ENCODE results near the gene UBE2S. TPM values are rescaled to one million over a fixed set of nuclear protein-coding genes. Genes with fewer than 3 reads are reported as not detected.
"Not testable (repeated sequence)": the region's sequence is repeated elsewhere in the genome, so short reads cannot be mapped to it uniquely, and the experiment has no call there.

UBE2S gene
- total RNA-seq, 2 experiments from 2014 or later = 267 to 275 TPM

DNA sequence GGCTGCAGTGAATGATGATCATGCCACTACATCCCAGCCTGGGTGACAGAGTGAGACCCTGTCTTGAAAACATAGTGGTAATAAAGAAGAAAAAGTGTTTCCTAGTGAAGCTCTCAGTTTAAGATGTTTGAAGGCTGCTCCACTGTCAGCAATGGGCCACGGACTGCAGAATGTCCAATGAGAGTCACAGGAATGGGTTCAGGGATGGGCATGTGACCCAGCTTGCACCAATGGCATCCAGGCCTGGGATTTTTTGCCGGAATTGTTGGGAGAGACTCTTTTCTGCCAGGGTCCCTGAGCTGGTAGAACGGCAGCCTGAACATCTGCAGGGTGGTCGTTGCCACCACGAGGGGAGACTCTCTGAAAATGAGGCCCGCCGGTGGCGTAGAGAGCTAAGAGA is 29.3 kb upstream of the UBE2S start:
- CTCF ChIA-PET = interaction anchor here (0.6 to 0.7 kb wide), 3 partner anchors 18 to 100 kb away, joined by 3 to 5 read pairs (median 3); no protein-coding TSS in a partner anchor
- no peak overlapping the region for H3K27ac Mint-ChIP-seq
- intact Hi-C loops (cut with micrococcal nuclease) = no loop called here
- peaks cover 53% of the 10 kb centered on the region for H3K27me3 Mint-ChIP-seq
- H3K4me1 Mint-ChIP-seq (ENCODE audit: low read depth) = peaks cover 12% of the 10 kb centered on the region
- no peaks in the 10 kb centered on the region for H3K9me3 Mint-ChIP-seq
- DNase-seq = no peak
- no peak overlapping the region for H3K4me3 Mint-ChIP-seq
- no peaks in the 10 kb centered on the region for H3K36me3 Mint-ChIP-seq
- POLR2A ChIA-PET = no interaction called here

- CTCF ChIA-PET = no interaction called here
- intact Hi-C loops (cut with micrococcal nuclease) = no loop called here
- peaks cover 51% of the 10 kb centered on the region for H3K27me3 Mint-ChIP-seq
- no peaks in the 10 kb centered on the region for H3K9me3 Mint-ChIP-seq
- no peaks in the 10 kb centered on the region for H3K36me3 Mint-ChIP-seq
- no peak overlapping the region for H3K27ac Mint-ChIP-seq
- POLR2A ChIA-PET = no interaction called here
- no peaks in the 10 kb centered on the region for H3K4me1 Mint-ChIP-seq (ENCODE audit: low read depth)
- DNase-seq = no peak
- H3K4me3 Mint-ChIP-seq = no peak overlapping the region
Measured at GRCh38 chr19:55435020-55435419, 27.4 kb upstream of the UBE2S start.

GRCh38 chr19:55434356-55434919 is 26.9 kb upstream of the UBE2S start:
- Mint-ChIP-seq H3K36me3 (no peaks in the 10 kb centered on the region), H3K27ac (no peak overlapping the region), H3K27me3 (peaks cover 48% of the 10 kb centered on the region), H3K4me3 (no peak overlapping the region), H3K4me1 (ENCODE audit: low read depth) (no peaks in the 10 kb centered on the region), H3K9me3 (no peaks in the 10 kb centered on the region)
- no peak for DNase-seq
- ChIA-PET CTCF (no interaction called here), POLR2A (no interaction called here)
- intact Hi-C loops (cut with micrococcal nuclease) = no loop called here

GRCh38 chr19:55433292-55433691 is 25.7 kb upstream of the UBE2S start:
- no peak for DNase-seq
- intact Hi-C loops (cut with micrococcal nuclease) = no loop called here
- Mint-ChIP-seq H3K36me3 (no peaks in the 10 kb centered on the region), H3K4me3 (no peak overlapping the region), H3K9me3 (no peaks in the 10 kb centered on the region), H3K27ac (no peak overlapping the region), H3K4me1 (ENCODE audit: low read depth) (no peaks in the 10 kb centered on the region), H3K27me3 (peaks cover 44% of the 10 kb centered on the region)
- CTCF ChIA-PET = no interaction called here
- POLR2A ChIA-PET = no interaction called here

DNA sequence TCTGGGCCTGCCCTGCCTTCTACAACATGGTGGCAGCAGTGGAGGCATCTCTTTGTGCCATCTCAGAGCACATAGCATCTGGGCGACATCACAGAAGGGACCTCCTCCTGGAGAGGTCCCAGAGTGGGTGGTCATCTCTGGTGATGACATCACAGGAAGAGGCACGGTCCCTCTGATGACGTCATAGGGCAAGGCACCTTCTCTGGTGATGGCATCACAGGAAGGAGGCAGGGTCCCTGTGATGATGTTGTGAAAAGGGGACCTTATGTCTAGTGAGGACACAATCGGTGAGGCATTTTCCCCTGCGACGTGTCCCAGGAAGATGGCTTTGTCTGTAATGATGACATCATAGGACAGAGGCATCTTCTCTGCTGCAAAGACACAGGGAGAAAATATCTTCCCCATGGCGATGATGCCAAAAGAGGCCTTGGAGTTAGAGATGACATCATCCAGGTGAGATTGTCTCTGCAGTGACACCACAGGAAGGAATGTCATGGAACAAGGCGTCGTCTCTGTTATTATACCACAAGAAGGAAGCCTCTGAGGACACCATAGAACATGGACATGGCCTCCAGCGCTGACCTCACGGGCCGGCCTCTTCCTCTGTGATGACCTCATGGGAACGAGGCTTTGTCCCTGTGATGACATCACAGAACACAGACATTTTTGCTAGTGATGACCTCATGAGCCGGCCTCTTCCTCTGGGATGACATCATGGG is 24.8 kb upstream of the UBE2S start:
- POLR2A ChIA-PET = no interaction called here
- intact Hi-C loops (cut with micrococcal nuclease) = no loop called here
- Mint-ChIP-seq H3K9me3 (no peaks in the 10 kb centered on the region), H3K4me1 (ENCODE audit: low read depth) (no peaks in the 10 kb centered on the region), H3K4me3 (no peak overlapping the region), H3K36me3 (no peaks in the 10 kb centered on the region), H3K27ac (no peak overlapping the region), H3K27me3 (peaks cover 39% of the 10 kb centered on the region)
- DNase-seq = no peak
- CTCF ChIA-PET = no interaction called here

DNA sequence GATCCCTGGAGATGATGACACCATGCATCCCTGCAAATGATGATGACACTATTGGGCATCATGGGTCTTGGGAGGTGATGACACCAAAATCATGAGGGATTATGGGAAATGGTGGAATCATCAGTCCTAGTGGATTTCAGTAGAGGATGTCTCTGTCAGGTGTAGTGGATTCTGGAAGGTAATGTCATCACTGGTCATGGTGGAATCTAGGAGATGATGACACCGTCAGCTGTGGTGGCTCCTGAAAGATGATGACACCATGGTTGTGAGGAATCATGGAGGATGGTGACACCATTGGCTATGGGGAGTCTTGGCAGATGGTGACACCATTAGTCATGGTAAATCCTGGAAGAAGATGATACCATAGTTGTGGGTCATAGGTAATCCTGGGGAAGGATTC is 23.6 kb upstream of the UBE2S start:
- CTCF ChIA-PET = no interaction called here
- DNase-seq = no peak
- no peaks in the 10 kb centered on the region for H3K4me1 Mint-ChIP-seq (ENCODE audit: low read depth)
- H3K36me3 Mint-ChIP-seq = no peaks in the 10 kb centered on the region
- no peaks in the 10 kb centered on the region for H3K9me3 Mint-ChIP-seq
- intact Hi-C loops (cut with micrococcal nuclease) = no loop called here
- H3K27ac Mint-ChIP-seq = no peak overlapping the region
- H3K4me3 Mint-ChIP-seq = no peak overlapping the region
- H3K27me3 Mint-ChIP-seq = peaks cover 31% of the 10 kb centered on the region
- POLR2A ChIA-PET = no interaction called here

DNA sequence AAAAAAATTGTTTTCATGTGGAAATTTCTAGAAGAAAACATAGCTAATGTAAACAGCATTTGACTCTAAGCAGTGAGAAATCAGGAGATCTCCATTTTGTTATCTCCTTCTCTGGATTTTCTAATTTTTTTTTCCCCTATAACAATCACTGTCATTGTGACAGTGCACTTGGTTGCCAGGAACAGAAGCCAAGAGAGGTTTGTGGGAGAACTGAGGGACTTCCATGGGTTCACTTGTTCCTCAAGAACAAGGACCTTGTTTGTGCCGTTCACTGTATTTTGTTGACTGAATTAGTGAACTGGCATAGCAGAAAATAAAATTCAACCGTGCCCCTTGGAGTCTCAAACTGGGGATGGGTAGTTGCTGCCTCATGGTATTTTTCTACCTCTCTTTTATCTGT is 18.5 kb upstream of the UBE2S start:
- H3K36me3 Mint-ChIP-seq = no peaks in the 10 kb centered on the region
- intact Hi-C loops (cut with micrococcal nuclease) = no loop called here
- no peak overlapping the region for H3K27ac Mint-ChIP-seq
- H3K27me3 Mint-ChIP-seq = peaks cover 17% of the 10 kb centered on the region
- no peak for DNase-seq
- ChIA-PET POLR2A (no interaction called here), CTCF (interaction anchor here (1.1 kb wide), 1 partner anchor 285 kb away, joined by 3 read pairs; no protein-coding TSS in a partner anchor)
- H3K9me3 Mint-ChIP-seq = no peaks in the 10 kb centered on the region
- H3K4me1 Mint-ChIP-seq (ENCODE audit: low read depth) = peaks cover 8% of the 10 kb centered on the region
- H3K4me3 Mint-ChIP-seq = no peak overlapping the region

DNA sequence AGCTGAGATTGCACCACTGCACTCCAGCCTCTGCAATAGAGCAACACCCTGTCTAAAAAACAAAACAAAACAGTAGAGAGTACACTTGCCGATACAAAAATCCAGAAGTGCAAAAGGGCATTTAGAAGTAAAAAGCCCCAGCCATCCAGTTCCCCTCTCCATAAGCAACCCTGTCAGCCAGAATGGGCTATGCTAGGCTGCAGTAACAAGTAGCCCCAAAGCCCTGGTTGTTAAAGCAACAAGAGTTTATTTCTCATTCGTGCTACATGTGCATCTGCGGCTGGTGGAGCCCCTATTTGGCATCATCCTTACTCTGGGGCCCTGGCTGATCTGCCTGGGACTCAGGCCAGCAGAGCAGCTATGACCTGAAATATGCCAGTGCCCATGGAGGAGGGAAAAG is 16.9 kb upstream of the UBE2S start:
- intact Hi-C loops (cut with micrococcal nuclease) = no loop called here
- ChIA-PET POLR2A (no interaction called here), CTCF (no interaction called here)
- H3K36me3 Mint-ChIP-seq = no peaks in the 10 kb centered on the region
- no peak overlapping the region for H3K27ac Mint-ChIP-seq
- H3K4me1 Mint-ChIP-seq (ENCODE audit: low read depth) = peaks cover 14% of the 10 kb centered on the region
- peaks cover 9% of the 10 kb centered on the region for H3K27me3 Mint-ChIP-seq
- H3K9me3 Mint-ChIP-seq = no peaks in the 10 kb centered on the region
- no peak overlapping the region for H3K4me3 Mint-ChIP-seq
- DNase-seq = no peak

GRCh38 chr19:55423225-55424005 is 15.8 kb upstream of the UBE2S start:
- no peak for DNase-seq
- Mint-ChIP-seq H3K36me3 (no peaks in the 10 kb centered on the region), H3K27ac (no peak overlapping the region), H3K4me3 (no peak overlapping the region), H3K9me3 (no peaks in the 10 kb centered on the region), H3K4me1 (ENCODE audit: low read depth) (peaks cover 14% of the 10 kb centered on the region), H3K27me3 (peaks cover 2% of the 10 kb centered on the region)
- intact Hi-C loops (cut with micrococcal nuclease) = no loop called here
- POLR2A ChIA-PET = interaction anchor here (1.1 kb wide), 1 partner anchor 84 kb away, joined by 3 read pairs; no protein-coding TSS in a partner anchor
- CTCF ChIA-PET = interaction anchor here (0.7 to 1.1 kb wide), 3 partner anchors 80 to 282 kb away, joined by 3 to 5 read pairs (median 4); no protein-coding TSS in a partner anchor

DNA sequence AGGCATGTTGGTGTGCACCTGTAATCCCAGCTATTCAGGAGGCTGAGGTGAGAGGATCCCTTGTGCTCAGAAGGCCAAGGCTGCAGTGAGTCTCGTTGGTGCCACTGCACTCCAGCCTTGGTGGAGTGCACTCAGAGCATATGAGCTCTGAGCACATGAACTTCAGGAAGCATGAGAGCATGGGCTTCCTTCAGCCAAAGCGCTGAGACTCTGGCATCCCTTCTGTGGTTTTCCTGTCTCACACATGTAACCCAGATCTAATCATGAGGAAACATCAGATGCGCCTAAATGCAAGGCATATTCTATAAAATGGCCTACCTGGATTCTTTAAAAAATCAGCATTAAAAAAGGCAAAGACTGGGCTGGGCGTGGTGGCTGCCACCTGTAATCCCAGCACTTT is 13.7 kb upstream of the UBE2S start:
- H3K4me3 Mint-ChIP-seq; intact Hi-C loops (cut with micrococcal nuclease); H3K36me3 Mint-ChIP-seq; H3K27me3 Mint-ChIP-seq; H3K27ac Mint-ChIP-seq; POLR2A ChIA-PET; H3K9me3 Mint-ChIP-seq; DNase-seq: not testable (repeated sequence)
- H3K4me1 Mint-ChIP-seq (ENCODE audit: low read depth) = peaks cover 18% of the 10 kb centered on the region
- CTCF ChIA-PET = interaction anchor here (1.2 to 2.1 kb wide), 2 partner anchors 119 to 129 kb away, joined by 5 to 7 read pairs; no protein-coding TSS in a partner anchor

- POLR2A ChIA-PET = interaction anchor here (0.7 kb wide), 1 partner anchor 11 kb away, joined by 3 read pairs; no protein-coding TSS in a partner anchor
- no peak overlapping the region for H3K27ac Mint-ChIP-seq
- intact Hi-C loops (cut with micrococcal nuclease) = no loop called here
- no peaks in the 10 kb centered on the region for H3K36me3 Mint-ChIP-seq
- H3K4me1 Mint-ChIP-seq (ENCODE audit: low read depth) = peaks cover 18% of the 10 kb centered on the region
- CTCF ChIA-PET = interaction anchor here (1.0 to 3.0 kb wide), 5 partner anchors 12 to 278 kb away, joined by 3 to 22 read pairs (median 4); partner anchors contain the start of gene UBE2S
- H3K27me3 Mint-ChIP-seq = no peaks in the 10 kb centered on the region
- no peak for DNase-seq
- H3K9me3 Mint-ChIP-seq = no peaks in the 10 kb centered on the region
- no peak overlapping the region for H3K4me3 Mint-ChIP-seq
Measured at GRCh38 chr19:55419624-55420236, 12.1 kb upstream of the UBE2S start.

DNA sequence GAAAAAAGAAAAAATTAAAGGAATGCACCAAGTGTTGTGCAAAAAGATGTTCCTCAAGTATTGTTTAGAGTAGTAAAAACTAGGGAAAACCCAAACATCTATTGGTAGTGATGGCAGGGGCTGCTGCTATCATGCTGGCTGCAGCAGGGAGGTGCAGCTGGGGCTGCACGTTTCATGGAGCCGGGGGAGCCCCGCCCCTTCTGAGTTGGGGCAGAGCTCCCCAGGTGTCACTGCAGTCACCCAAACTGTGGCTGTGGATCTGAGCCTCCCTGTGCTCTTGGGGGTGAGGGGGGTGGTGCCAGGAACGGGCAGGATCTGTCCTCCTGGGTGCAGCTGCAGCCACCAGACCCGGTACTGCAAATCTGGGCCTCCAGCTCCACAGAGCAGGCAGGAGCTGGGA is 11.5 kb upstream of the UBE2S start:
- Mint-ChIP-seq H3K36me3 (no peaks in the 10 kb centered on the region), H3K4me1 (ENCODE audit: low read depth) (peaks cover 18% of the 10 kb centered on the region), H3K27me3 (no peaks in the 10 kb centered on the region), H3K4me3 (no peak overlapping the region), H3K27ac (no peak overlapping the region), H3K9me3 (no peaks in the 10 kb centered on the region)
- no peak for DNase-seq
- intact Hi-C loops (cut with micrococcal nuclease) = no loop called here
- POLR2A ChIA-PET = no interaction called here
- CTCF ChIA-PET = interaction anchor here (0.6 to 3.0 kb wide), 13 partner anchors 10 to 330 kb away, joined by 3 to 22 read pairs (median 5); partner anchors contain the start of gene UBE2S

Data from activated CD4-positive, alpha-beta memory T cell treated with anti-CD3 and anti-CD28 coated beads for 36 hours (primary cell).